ENCODE measurements around the gene IFI27L1.

DNA sequence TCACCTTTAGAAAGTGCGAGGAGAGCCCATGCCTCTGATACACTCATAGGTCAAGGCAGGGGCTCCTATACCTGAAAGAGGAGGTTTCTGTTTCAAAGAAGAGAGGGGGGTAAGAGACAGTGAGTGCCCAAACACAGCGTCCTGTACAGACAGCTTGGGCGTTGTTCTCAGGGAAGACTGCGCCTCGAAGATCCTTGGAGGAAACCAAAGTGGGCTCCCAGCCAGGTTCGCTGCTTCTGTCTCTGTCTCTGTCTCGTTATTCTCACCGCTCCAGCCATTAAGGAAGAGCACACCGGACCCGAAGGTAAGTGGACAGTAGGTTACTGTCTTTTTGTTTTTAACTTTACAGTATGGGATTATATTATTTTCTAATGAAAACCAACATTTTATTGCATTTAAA is 23.6 kb downstream of the IFI27L1 start:
- TF ChIP-seq, protein P1, sequence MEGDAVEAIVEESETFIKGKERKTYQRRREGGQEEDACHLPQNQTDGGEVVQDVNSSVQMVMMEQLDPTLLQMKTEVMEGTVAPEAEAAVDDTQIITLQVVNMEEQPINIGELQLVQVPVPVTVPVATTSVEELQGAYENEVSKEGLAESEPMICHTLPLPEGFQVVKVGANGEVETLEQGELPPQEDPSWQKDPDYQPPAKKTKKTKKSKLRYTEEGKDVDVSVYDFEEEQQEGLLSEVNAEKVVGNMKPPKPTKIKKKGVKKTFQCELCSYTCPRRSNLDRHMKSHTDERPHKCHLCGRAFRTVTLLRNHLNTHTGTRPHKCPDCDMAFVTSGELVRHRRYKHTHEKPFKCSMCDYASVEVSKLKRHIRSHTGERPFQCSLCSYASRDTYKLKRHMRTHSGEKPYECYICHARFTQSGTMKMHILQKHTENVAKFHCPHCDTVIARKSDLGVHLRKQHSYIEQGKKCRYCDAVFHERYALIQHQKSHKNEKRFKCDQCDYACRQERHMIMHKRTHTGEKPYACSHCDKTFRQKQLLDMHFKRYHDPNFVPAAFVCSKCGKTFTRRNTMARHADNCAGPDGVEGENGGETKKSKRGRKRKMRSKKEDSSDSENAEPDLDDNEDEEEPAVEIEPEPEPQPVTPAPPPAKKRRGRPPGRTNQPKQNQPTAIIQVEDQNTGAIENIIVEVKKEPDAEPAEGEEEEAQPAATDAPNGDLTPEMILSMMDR (IDR thresholded peaks at IDR 0.05; ENCODE audit: low read depth, low read length), result no peak
- no peak for TF ChIP-seq EZH2phosphoT487 (IDR thresholded peaks at IDR 0.05; ENCODE audit: low read depth)
